ENCODE results near the gene JPT1.

- TF ChIP-seq POLR2AphosphoS5 (IDR thresholded peaks at IDR 0.05; ENCODE audit: insufficient read depth, low read depth, low read length) (peak; percentile 99), CTCF (IDR thresholded peaks at IDR 0.05; ENCODE audit: extremely low read depth in 1 of 2, insufficient read depth in 1 of 2, low read depth in 1 of 2, low read length in 2 of 2) (peak; percentile 72)
These were observed 22.9 kb downstream of the JPT1 start, which contains the start of gene NT5C for GRCh38 chr17:75131278-75132017.
